Esophagus (tissue), 2 donors: ENCODE results near the gene EIF3L. TPM values are rescaled to one million over a fixed set of nuclear protein-coding genes. Genes with fewer than 3 reads are reported as not detected.
A peak's percentile ranks its signal among the peaks of the same experiment; 100 is the strongest.

Experiments used
- H3K27ac ChIP-seq, 2 donors: one replicate each; pipeline ENCODE4 v1.5.1; 2013; ENCODE audit warnings: low read depth in 2 of 2, mild to moderate bottlenecking in 2 of 2, inconsistent platforms in 1 of 2, low read length in 1 of 2, moderate library complexity in 1 of 2
- H3K27me3 ChIP-seq, 2 donors: one replicate each; pipeline ENCODE4 v1.6.1; 2013; ENCODE audit warnings: low read length in 2 of 2, control low read depth in 1 of 2, mild to moderate bottlenecking in 1 of 2; ENCODE audit not compliant: insufficient read depth in 2 of 2, control insufficient read depth in 1 of 2
- H3K36me3 ChIP-seq, 2 donors: one replicate each; pipeline ENCODE4 v1.6.1; 2013; ENCODE audit warnings: low read length in 1 of 2; ENCODE audit not compliant: control insufficient read depth in 2 of 2, insufficient read depth in 2 of 2
- H3K4me1 ChIP-seq, 2 donors: one replicate each; pipeline ENCODE4 v1.6.1; 2013; ENCODE audit warnings: low read length in 1 of 2; ENCODE audit not compliant: control insufficient read depth in 2 of 2, insufficient read depth in 2 of 2
- H3K4me3 ChIP-seq, 2 donors: one replicate each; pipeline ENCODE4 v1.5.1; 2013; ENCODE audit warnings: low read length in 2 of 2, mild to moderate bottlenecking in 2 of 2, low read depth in 1 of 2, moderate library complexity in 1 of 2
- H3K9me3 ChIP-seq, 2 donors: one replicate each; pipeline ENCODE4 v1.6.1; 2013; ENCODE audit warnings: mild to moderate bottlenecking in 2 of 2, low read depth in 1 of 2, low read length in 1 of 2, moderate library complexity in 1 of 2; ENCODE audit not compliant: control insufficient read depth in 2 of 2, insufficient read depth in 1 of 2
- WGBS, 2 donors: extraction: QIAGEN DNeasy Blood & Tissue Kit; methylation state at CpG; one replicate each; pipeline ENCODE4 v1.1.7; 2013; 5-methylcytosine and 5-hydroxymethylcytosine counted together
- polyA plus RNA-seq, 2 donors: library from polyadenylated mRNA; stranded (reverse); fragments of 200-250 nt; gene quantifications; one replicate each; pipeline ENCODE4 v1.2.3, GENCODE V29; 2013
- donor health status: healthy with polysubstance abuse.
- donor health status: Bipolar disorder and iron deficiency.

The EIF3L gene
- polyA plus RNA-seq, 2 donors, result 113 to 265 TPM

DNA sequence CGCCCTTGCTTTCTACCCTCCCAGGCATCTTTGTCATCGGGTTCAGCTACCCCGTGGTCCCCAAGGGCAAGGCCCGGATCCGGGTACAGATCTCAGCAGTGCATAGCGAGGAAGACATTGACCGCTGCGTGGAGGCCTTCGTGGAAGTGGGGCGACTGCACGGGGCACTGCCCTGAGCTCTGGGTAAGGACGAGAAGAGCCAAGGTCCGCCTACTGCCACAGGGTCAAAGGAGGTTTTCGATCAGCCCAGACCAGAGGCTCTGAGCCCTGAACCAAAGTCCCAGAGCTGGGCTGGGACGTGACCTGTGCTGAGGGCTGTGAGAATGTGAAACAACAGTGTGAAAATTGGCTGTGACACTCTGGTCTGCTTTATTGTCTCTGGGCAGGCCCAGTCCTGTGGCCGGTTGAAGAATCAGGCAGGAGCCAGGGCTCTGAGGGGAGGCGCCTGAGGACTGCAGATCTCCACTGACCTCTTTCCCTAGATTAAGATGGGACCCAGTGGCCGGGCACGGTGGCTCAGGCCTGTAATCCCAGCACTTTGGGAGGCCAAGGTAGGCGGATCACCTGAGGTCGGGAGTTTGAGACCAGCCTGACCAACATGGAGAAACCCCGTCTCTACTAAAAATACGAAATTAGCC, 32.6 kb upstream of the EIF3L start:
- Histone ChIP-seq H3K27ac (no peak overlapping the region), H3K4me1 (peaks cover 10 to 14% of the 10 kb centered on the region in 2 donors), H3K36me3 (peaks cover 3 to 17% of the 10 kb centered on the region in 2 donors), H3K9me3 (no peaks in the 10 kb centered on the region), H3K27me3 (no peaks in the 10 kb centered on the region), H3K4me3 (no peak overlapping the region)
- 90 to 92% methylated on average over 22 to 23 of the region's 23 CpGs for WGBS, 2 donors

- Histone ChIP-seq H3K4me3 (peak overlapping the region; percentile 7 to 29), H3K36me3 (peaks cover 3 to 17% of the 10 kb centered on the region in 2 donors), H3K27ac (no peak overlapping the region), H3K27me3 (no peaks in the 10 kb centered on the region), H3K9me3 (no peaks in the 10 kb centered on the region), H3K4me1 (peaks cover 10 to 14% of the 10 kb centered on the region in 2 donors)
- WGBS, 2 donors, result 3 to 4% methylated on average over 27 to 29 of the region's 29 CpGs
These were observed 31.4 kb upstream of the EIF3L start for GRCh38 chr22:37817705-37818408.

DNA sequence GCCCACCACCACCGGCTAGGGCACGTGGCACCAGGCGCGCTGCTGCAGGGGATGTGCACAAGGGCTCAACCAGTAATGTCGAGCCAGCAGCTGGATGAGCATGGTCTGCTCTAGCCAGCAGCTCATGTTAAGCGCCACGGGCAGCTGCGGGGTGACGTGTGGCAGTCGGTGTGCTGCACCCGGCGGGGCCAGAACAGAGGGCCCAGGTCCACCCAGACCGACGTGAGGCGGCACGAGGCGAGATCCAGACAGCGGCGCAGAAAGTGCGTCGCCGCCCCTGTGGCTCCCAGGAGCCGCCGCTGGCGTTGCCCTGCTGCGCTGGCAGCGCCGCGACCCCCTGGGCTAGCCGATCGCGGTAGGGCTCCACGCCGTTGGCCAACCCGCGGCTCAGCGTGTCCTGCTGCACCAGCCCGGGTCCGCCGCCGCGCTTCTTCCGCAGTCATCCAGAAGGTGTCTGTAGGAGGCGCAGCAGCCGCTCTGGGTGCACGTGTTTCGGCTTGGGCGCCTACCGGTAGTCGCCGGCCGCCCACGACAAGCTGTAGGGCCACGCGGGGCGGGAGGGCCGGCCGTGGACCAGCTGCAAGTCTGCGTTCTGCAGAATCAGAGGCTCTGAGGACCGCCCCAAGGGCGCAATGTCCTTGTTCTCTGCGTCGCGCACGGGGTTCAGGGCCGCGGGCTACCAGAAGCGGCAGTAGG, 30.7 kb upstream of the EIF3L start:
- H3K27ac ChIP-seq, result no peak overlapping the region
- 2 to 3% methylated on average over 60 to 68 of the region's 68 CpGs for WGBS, 2 donors
- no peaks in the 10 kb centered on the region for H3K9me3 ChIP-seq
- H3K4me1 ChIP-seq, result peaks cover 10 to 14% of the 10 kb centered on the region in 2 donors
- peaks cover 3 to 12% of the 10 kb centered on the region in 2 donors for H3K36me3 ChIP-seq
- H3K4me3 ChIP-seq, result peak overlapping the region; percentile 12 to 29
- no peaks in the 10 kb centered on the region for H3K27me3 ChIP-seq

DNA sequence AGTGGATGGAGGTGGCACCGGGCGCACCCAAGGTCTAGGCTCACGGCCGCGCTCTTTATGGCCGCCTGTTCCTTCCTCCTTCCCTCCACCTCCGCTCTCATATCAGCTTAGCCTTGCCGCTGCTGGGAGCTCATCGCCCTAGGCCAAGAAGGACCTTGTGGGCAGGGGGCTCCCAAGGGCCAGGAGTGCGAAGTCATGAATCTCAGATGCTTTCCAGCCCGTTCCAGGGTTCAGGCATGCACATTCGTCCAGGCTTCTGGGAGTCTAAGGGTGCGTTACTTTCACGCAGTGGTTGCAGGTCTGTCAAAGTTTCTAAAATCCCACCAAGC, 30.1 kb upstream of the EIF3L start:
- Histone ChIP-seq H3K9me3 (no peaks in the 10 kb centered on the region), H3K27ac (no peak overlapping the region), H3K36me3 (peaks cover 3 to 12% of the 10 kb centered on the region in 2 donors), H3K4me3 (peak overlapping the region; percentile 12 to 29), H3K27me3 (no peaks in the 10 kb centered on the region), H3K4me1 (peaks cover 10 to 14% of the 10 kb centered on the region in 2 donors)
- 27 to 28% methylated on average over 13 to 14 of the region's 14 CpGs for WGBS, 2 donors

DNA sequence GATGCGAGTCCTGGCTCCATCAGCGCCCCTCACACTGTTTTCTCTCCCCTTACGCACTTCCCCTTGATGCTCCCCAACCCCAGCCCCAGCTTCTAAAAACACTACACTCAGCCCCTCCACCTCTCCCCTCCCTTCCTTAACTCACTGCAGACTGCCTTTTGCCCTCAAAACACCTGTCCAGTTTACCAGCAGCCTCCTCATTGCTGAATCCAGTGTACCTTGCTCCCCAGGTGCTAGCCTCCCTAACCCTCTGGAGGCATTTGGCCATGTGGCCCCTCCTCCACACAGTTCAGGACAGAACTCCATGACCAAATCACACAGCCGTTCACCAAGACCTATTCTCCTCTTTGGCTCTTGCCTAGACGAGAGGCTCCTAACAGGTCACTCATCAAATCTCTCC, 28.9 kb upstream of the EIF3L start:
- H3K36me3 ChIP-seq, result peaks cover 0 to 4% of the 10 kb centered on the region in 2 donors
- no peaks in the 10 kb centered on the region for H3K9me3 ChIP-seq
- 87 to 98% methylated on average over 5 of the region's 5 CpGs for WGBS, 2 donors
- H3K4me3 ChIP-seq, result no peak overlapping the region
- peaks cover 19 to 23% of the 10 kb centered on the region in 2 donors for H3K4me1 ChIP-seq
- no peaks in the 10 kb centered on the region for H3K27me3 ChIP-seq
- no peak overlapping the region for H3K27ac ChIP-seq

GRCh38 chr22:37822079-37822833, 27.0 kb upstream of the EIF3L start:
- Histone ChIP-seq H3K27ac (no peak overlapping the region), H3K36me3 (no peaks in the 10 kb centered on the region), H3K9me3 (no peaks in the 10 kb centered on the region), H3K4me3 (no peak overlapping the region), H3K27me3 (no peaks in the 10 kb centered on the region), H3K4me1 (peaks cover 19 to 23% of the 10 kb centered on the region in 2 donors)
- WGBS, 2 donors, result 54 to 62% methylated on average over 7 to 8 of the region's 8 CpGs

DNA sequence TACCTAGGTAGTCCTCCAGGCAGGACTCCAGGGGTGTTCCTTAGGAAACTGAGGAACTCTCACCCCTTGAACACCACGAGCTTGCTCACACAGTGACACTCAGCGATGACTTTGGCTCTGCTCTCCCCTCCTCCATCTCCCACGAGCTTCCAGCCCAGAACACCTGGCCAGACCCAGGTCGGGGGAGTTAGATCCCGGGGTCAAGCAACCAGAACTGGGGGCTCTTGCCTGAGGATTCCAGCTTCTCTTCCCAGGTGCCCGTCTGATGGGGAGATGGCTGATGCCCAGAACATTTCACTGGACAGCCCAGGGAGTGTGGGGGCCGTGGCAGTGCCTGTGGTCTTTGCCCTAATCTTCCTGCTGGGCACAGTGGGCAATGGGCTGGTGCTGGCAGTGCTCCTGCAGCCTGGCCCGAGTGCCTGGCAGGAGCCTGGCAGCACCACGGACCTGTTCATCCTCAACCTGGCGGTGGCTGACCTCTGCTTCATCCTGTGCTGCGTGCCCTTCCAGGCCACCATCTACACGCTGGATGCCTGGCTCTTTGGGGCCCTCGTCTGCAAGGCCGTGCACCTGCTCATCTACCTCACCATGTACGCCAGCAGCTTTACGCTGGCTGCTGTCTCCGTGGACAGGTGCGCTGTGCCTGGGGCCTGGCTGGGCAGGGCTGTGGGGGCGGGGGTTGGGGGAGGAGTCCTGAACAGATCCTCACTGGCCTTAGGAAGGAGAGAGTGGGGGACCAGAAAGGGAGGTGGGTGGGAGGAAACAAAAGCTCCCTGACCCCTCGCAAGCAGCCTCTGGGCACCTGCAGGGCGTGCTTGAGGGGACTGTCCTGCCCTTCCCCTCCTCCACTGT, 25.9 kb upstream of the EIF3L start, which contains the start of gene GALR3:
Gene GALR3 (plus strand): TSS at position 249 of the 852 bp plus-strand sequence. CDS start 25 bp downstream, at position 274.
- no peak within 1 kb of the TSS for H3K4me3 ChIP-seq
- no peaks in the 10 kb centered on the region for H3K36me3 ChIP-seq
- H3K9me3 ChIP-seq, result no peaks in the 10 kb centered on the region
- H3K27ac ChIP-seq, result no peak within 1 kb of the TSS
- peaks cover 16 to 17% of the 10 kb centered on the region in 2 donors for H3K4me1 ChIP-seq
- 64 to 67% methylated on average over 21 of the region's 21 CpGs for WGBS, 2 donors
- no peaks in the 10 kb centered on the region for H3K27me3 ChIP-seq

DNA sequence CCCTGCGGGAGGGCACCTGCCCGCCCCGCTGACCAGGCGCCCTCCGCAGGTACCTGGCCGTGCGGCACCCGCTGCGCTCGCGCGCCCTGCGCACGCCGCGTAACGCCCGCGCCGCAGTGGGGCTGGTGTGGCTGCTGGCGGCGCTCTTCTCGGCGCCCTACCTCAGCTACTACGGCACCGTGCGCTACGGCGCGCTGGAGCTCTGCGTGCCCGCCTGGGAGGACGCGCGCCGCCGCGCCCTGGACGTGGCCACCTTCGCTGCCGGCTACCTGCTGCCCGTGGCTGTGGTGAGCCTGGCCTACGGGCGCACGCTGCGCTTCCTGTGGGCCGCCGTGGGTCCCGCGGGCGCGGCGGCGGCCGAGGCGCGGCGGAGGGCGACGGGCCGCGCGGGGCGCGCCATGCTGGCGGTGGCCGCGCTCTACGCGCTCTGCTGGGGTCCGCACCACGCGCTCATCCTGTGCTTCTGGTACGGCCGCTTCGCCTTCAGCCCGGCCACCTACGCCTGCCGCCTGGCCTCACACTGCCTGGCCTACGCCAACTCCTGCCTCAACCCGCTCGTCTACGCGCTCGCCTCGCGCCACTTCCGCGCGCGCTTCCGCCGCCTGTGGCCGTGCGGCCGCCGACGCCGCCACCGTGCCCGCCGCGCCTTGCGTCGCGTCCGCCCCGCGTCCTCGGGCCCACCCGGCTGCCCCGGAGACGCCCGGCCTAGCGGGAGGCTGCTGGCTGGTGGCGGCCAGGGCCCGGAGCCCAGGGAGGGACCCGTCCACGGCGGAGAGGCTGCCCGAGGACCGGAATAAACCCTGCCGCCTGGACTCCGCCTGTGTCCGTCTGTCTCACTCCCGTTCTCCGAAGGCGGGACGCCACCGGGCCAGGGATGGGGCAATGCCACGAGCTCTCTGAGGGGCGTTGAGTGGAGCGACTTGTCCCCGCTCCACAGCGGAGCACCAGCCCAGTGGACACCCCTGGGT, 24.3 kb upstream of the EIF3L start:
- Histone ChIP-seq H3K27me3 (no peaks in the 10 kb centered on the region), H3K9me3 (no peaks in the 10 kb centered on the region), H3K36me3 (peaks cover 0 to 8% of the 10 kb centered on the region in 2 donors), H3K4me3 (peak overlapping the region; percentile 43 to 51), H3K4me1 (peaks cover 9% of the 10 kb centered on the region in 2 donors), H3K27ac (no peak overlapping the region)
- WGBS, 2 donors, result 8 to 13% methylated on average over 98 to 135 of the region's 135 CpGs
